Ureter (tissue), 1 donor: Measurements from ENCODE around the gene SUMF2. TPM values are rescaled to one million over a fixed set of nuclear protein-coding genes. Genes with fewer than 3 reads are reported as not detected.
"Not testable (repeated sequence)": the region's sequence is repeated elsewhere in the genome, so short reads cannot be mapped to it uniquely, and the experiment has no call there.

Experiments
- DNase-seq: peaks from one replicate; pipeline ENCODE4 v3.0.0-alpha.2; 2020; ENCODE audit warnings: low spot score
- total RNA-seq: library from RNA; stranded (reverse); gene quantifications from one replicate; pipeline ENCODE4 v1.2.4, GENCODE V29; 2023
- donor health status: DM: yes; HTN: yes; CAD: no.

Gene SUMF2
- total RNA-seq, 1 donor from 2014 or later = 165 TPM

GRCh38 chr7:56062382-56062781, 1.7 kb upstream of the SUMF2 start:
- no peak for DNase-seq

GRCh38 chr7:56063500-56063881, 595 bp upstream of the SUMF2 start:
- DNase-seq = no peak

GRCh38 chr7:56066376-56066775, 2.3 kb downstream of the SUMF2 start:
- not testable (repeated sequence) for DNase-seq

- peak; percentile 93 for DNase-seq
These were observed 10.3 kb downstream of the SUMF2 start for GRCh38 chr7:56074371-56074791.

- DNase-seq = no peak
These were observed 13.6 kb downstream of the SUMF2 start for GRCh38 chr7:56077681-56078080.

GRCh38 chr7:56078196-56078595, 14.1 kb downstream of the SUMF2 start:
- DNase-seq = no peak

- DNase-seq = peak; percentile 81
These were observed 15.5 kb downstream of the SUMF2 start for GRCh38 chr7:56079450-56080185.

GRCh38 chr7:56080726-56081435, 16.8 kb downstream of the SUMF2 start:
- not testable (repeated sequence) for DNase-seq

- DNase-seq = no peak
These were observed 17.7 kb downstream of the SUMF2 start for GRCh38 chr7:56081626-56082340.

- no peak for DNase-seq
These were observed 19.2 kb downstream of the SUMF2 start for GRCh38 chr7:56083150-56083785.

- no peak for DNase-seq
These were observed 22.7 kb downstream of the SUMF2 start for GRCh38 chr7:56086761-56087160.

GRCh38 chr7:56087445-56087844, 23.4 kb downstream of the SUMF2 start:
- no peak for DNase-seq

- no peak for DNase-seq
These were observed 27.5 kb downstream of the SUMF2 start for GRCh38 chr7:56091591-56091990.

GRCh38 chr7:56092388-56092787, 28.3 kb downstream of the SUMF2 start:
- DNase-seq = not testable (repeated sequence)

GRCh38 chr7:56092789-56093531, 28.9 kb downstream of the SUMF2 start, which contains the start of gene PHKG1:
TSS of gene PHKG1 (minus strand) at chr7:56092952. CDS start at chr7:56088941, 4,011 bp downstream.
- DNase-seq = peak; percentile 89

- DNase-seq = no peak
These were observed 33.6 kb downstream of the SUMF2 start for GRCh38 chr7:56097700-56098099.

GRCh38 chr7:56098187-56099008, 34.3 kb downstream of the SUMF2 start:
- DNase-seq = not testable (repeated sequence)

GRCh38 chr7:56099653-56100052, 35.6 kb downstream of the SUMF2 start:
- DNase-seq = no peak

- not testable (repeated sequence) for DNase-seq
These were observed 40.1 kb downstream of the SUMF2 start for GRCh38 chr7:56104138-56104537.

GRCh38 chr7:56105508-56105907, 41.4 kb downstream of the SUMF2 start:
- DNase-seq = no peak
